CD4-positive, alpha-beta T cell treated with Interleukin-12 subunit alpha and Interleukin-12 subunit beta, for 1 hour (primary cell): ENCODE results near the gene MED27.
"Not testable (repeated sequence)": the region's sequence is repeated elsewhere in the genome, so short reads cannot be mapped to it uniquely, and the experiment has no call there.

ENCODE experiments used
- DNase-seq: peaks from one replicate; pipeline ENCODE4 v3.0.0-alpha.2; 2020

MED27 gene

DNA sequence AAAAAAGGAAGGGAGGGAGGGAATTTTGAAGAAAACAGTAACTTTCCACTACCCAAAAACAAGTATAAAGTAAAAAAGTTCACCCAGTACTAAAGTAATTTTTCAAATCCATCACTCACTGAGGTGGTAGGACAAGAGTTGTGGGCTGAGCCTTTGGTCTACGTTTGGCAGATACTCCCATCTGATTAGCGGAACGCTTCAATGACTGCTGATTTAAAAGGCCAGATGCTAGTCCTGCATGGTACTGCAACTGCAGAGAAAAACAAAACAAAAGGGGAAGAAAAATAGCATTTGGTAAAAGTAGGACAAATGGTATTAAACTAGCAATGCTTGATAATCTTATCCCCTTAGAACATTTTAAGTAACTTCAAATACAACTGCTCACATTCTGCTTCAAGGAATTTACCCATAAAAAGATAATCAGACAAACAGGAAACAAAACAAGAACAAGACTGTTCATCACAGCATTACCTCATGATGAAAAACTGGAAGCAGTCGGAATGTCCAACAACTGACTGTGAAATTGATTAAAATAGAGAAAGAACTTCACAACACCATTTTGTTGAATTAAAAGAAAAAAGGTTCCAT, 65.4 kb downstream of the MED27 start:
- no peak for DNase-seq

DNA sequence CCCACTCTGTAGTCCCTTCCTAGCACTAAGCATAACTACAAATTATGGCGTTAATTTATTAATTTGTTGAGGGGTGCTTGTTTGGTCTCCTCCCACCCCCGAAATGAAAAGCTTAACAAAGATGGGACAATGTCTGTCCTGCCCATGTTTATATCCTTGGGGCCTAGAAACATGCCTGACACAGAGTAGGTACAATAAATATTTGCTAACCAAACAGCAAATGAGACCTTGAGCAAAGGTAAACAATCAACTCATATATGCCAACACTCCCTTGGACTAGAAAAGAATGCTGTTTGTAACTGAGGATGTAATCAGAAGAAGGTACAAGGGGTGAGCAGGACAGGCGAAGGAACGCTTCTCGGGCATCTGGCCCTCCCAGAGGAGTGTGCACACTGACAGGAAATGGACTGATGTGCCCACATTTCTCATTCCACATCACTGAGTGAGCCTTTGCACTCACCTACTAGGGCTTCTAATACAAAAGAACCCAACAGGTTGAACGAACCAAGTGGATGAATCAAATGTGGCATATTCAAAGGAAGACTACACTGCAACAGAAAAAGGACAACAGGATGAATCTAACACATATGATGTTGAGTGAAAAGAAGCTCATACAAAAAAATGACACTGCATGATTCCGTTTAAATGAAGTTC, 66.8 kb downstream of the MED27 start:
- no peak for DNase-seq

DNA sequence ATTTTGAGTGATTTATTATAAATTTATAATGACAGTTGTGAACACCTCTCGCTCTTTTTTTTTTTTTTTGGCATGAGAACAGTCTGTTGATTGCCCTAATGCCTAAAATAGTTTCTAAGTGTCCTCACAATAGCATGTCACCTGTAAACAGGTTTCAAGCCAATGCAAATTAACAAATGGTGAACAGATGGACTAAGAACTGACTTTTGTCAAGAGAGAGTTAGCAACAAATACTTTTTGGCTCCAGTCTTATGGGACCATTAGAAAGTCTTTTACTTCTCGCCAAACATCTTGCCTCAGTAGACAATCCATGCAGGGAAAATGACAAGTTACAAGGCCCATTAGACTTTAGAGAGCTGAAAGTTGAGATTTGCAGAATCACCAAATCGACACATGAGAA, 67.8 kb downstream of the MED27 start:
- DNase-seq: no peak

DNA sequence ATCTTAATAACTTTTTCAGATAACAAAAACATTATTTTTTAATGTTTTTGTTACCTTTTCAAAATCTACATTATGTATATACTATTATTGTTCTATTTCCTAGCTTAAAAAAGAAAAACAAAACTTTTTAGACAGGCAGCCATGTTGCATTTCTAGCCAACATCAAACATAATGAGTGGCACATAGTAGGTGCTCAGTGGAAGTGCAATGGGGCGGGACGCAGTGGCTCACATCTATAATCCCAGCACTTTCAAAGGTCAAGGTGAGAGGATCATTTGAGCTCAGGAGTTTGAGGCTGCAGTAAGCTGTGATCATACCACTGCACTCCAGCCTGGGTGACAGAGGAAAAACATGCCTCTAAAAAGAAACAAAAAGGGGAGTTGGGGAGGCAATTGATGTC, 68.4 kb downstream of the MED27 start:
- no peak for DNase-seq

DNA sequence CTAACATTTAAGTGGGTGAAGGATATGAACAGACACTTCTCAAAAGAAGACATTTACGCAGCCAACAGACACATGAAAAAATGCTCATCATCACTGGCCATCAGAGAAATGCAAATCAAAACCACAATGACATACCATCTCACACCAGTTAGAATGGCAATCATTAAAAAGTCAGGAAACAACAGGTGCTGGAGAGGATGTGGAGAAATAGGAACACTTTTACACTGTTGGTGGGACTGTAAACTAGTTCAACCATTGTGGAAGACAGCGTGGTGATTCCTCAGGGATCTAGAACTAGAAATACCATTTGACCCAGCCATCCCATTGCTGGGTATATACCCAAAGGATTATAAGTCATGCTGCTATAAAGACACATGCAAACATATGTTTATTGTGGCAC, 69.5 kb downstream of the MED27 start:
- not testable (repeated sequence) for DNase-seq

DNA sequence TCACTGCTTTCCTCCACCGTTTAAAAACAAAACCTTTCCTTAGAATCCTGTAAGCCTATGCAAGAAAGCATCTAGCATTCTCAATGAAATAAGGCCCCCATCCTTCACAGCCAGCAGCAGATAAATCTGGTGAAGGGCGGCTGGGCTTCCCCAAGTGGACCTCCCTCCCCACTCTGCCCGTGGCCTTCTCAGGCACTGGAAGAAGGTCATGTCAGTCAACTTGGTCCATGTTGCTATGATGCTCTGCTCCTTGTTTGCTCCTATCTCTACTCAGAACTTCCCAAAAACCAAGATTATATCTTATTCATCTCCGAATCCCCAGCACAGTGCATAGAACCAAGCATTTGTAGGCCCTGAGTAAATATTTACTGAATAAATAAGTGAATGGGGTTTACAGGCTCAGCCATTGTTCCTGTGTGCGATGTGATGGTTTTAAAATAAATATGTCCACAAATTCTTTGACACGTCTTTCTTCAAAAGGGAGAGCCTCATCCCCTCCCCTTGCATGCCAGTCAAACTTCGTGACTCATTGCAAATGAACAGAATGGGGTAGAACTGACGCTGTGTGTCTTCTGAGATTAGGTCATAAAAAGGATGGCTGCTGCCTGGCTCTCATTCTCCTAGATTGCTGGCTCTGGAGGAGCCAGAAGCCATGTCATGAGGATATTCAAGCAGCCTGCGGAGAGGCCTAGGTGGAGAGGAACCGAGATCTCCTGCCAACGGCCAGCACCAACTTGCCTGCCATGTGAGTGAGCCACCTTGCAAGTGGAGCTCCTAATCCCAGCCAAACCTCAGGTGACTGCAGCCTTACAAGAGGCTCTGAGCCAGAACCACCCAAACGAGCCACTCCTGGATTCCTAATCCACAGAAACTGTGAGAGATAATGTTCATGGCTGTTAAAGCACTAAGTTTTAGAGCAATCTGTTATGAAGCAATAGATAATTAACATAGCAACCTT, 70.5 kb downstream of the MED27 start:
- no peak for DNase-seq

DNA sequence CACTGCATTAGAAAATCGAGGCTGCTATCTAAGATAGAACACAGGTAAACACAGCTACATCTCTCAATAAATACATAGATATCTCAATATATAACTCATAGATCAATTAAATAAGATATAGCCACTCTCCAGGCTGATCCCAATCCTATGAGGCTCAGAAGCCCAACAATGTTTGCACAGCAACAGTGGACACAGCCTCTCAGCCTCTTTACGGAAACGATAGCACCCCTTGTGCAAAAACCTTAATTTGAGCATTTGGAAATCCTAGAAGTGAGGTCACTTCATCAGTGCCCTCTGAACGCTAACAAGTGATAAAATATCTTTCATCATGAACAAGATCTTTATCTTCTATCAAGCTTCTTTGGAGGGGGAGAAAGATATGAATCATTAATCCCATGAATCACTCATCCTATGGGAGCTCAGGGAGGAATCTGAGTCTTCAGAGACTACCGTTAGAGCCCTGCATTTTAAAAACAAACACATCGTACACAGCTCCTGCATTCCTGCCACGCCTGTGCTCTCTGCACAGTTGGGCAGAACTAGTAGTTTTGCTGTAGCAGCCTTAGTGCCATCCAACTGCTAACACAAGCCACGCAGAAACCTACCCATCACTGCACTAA, 71.4 kb downstream of the MED27 start:
- no peak for DNase-seq

DNA sequence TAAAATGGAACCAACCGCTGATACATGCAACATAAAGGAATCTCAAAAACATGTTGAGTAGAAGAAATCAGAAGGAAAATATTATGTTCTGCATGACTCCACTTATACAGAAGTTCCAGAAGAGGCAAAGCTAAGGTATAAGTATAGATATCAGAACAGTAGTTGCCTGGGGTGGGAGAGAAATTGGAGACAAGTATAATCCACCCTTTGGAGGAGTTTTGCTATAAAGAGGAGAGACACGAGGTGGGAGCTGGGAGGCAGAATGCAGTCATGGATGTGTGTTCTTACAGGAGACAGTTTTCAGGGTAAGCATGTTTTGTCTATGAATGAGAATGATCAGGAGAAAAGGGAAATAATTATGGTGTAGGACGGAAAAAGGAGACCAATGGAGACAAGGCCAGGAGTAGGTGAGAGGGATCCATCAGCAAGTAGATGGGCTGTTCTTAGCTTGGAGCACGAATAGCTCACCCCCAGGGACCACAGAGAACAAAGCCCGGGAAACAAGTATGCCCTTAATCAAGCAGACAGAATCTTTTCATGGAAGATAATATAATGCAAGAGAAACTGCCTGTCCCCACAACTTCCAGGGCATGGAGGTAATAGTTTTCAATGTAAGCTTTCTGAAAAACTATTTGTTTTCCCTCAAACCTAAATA, 72.2 kb downstream of the MED27 start:
- DNase-seq: no peak

DNA sequence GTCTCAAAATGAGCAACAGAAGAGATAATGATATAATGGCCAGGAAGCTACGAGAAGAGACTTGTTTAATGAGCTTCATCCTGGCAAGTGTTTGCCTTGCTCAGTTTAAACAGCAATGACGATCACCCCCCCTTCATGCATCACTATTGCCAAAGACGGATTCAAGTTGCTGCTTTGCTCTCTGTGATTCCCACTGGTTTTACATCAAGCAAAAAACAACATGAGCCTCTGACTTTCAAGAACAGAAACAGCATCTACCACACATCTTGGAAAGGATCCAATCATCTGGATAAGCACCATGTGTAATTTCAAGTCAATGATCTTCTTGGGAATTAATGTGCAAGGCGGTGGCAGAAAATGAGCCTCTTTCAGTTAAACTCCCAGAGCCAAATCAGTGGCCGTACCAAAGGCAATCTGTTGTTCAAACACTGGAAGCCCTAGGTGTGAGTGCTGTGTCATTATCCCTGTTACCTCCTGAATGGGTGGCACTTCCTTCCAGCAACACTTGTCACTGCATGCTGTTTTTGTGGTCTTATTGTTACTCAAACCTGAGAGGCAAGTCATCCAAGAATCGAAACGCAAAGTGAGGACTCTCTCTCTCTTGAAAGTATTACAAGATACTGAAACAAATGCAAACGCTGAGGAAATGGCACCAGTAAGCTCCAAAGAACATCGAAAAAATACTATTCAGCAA, 72.8 kb downstream of the MED27 start:
- peak; percentile 3 for DNase-seq

DNA sequence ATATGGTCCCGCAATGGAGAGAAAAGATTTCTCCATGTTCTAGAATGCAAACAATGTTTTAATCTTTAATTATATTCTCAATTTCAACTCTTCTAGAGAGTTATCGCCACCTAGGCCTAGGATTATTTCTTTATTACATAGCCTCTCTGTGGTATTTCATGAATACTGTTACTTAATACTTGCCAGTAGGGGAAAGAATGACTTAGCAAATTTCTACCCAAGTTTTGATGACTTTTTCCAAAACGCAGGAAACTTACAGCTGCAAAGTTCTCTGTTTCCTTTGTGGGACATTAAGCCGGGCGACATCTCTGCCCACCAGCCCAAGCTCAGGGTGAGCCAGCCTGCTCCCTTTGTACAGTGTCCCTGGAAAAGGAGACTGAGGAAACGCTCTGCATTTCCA, 73.8 kb downstream of the MED27 start:
- no peak for DNase-seq

DNA sequence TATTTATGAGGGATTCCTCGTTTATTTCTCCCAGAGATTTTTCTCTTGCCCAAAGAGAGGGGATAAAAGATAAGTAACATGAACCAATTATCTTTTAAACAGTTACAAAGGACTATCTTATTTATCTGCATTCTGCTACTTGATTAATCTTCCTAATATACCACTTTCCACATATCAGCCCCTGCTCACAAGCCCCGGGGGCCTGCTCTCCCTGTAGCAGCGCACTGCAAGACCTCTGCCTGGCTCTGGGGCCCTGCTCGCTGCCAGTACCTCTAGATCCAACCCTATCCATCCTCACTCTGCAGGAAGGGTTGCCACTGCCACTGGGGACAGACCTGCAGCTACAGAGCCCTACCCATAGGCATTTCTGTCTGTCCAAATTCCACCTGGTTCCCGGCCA, 75.3 kb downstream of the MED27 start:
- DNase-seq: no peak

DNA sequence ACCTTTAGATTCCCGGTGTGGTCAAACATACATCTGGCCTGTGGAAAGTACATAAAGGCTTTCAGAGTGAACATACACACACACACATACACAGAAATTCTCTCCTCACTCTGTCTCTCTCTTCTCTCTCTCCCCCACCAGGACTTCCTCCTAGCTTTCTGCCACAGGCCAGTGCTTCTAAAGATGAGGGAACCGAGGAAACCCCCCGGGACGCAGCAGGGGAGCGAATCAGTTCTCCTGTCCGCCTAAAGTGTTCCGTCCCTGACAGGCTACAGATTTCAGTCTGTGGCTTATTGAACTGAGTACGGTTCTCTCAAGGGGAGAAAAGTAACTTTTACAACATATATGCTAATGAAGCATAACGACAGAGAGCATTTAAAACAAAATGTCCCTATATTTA, 75.8 kb downstream of the MED27 start:
- no peak for DNase-seq

DNA sequence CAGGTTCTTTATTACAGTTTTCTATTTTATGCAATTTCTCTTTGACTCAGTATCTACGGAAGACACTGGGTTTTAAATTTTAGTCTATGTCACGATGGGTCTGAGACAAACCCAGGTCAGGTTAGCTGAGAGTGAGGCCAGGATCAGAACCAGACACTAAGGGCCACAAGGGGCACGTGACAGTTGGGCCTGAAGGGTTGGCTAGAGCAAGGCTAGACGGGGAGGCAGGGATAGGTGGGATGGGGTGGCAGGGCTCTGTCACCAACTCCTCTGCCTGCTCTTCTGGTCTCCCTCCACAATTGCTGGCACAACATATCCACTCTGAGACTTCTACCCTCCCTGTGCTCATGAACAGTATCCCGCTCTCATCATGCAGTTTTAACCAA, 76.4 kb downstream of the MED27 start:
- no peak for DNase-seq

DNA sequence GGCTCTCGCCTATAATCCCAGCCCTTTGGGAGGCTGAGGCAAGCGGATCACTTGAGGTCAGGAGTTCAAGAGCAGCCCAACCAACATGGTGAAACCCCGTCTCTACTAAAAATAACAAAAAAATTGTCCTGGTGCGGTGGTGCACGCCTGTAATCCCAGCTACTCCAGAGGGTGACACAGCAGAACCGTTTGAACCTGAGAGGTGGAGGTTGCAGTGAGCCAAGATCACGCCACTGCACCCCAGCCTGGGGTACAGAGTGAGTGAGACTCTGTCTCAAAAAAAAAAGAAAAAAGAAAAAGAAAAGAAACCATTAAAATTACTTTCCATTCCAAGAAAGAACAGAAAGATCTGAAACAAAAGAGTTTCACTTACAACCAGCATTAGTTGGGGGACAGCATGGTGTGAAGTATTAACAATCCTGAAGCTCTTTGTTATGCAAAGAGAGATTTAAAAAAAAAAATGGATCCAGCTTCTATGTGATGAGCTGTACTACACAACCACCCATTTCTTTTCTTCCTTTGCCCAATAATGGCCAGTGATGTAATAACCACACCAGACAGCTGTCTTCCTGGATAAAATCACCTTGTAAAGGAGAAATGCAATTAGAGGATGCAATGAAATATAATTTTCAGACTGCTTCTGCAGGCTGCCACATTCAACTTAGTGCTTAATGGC, 76.9 kb downstream of the MED27 start:
- no peak for DNase-seq

DNA sequence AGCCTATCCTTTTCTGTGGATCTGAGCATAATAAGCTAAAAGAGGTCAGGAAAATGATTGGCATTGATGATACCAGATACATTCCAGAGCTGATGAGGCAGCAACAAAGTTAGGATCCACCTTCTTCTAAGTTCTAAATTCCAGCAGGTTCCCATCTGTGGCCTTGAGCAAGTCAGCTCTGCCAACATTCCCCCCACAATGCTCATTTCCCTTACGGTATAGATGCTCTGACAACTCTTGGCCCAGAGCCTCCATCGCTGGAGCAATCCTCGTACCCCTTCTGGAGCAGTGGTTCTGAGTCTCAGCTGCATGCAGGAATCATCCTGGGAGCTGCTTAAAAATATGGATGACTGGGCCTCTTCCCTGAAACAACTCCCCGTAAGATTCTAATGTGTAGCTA, 78.1 kb downstream of the MED27 start:
- DNase-seq: no peak

DNA sequence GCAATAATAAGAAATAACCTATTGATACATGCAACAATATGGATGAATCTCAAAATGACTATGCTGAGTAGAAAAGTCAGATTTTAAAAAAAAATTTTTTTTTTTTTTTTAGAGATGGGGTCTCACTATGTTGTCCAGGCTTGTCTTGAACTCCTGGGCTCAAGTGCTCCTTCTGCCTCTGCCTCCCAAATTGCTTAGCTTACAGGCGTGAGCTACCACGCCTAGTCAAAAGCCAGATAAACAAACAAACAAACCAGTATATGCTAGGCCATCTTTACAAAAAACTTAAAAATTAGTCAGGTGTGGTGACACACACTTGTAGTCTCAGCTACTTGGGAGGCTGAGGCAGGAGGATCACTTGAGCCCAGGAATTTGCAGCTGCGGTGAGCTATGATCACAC, 79.0 kb downstream of the MED27 start:
- DNase-seq: no peak

DNA sequence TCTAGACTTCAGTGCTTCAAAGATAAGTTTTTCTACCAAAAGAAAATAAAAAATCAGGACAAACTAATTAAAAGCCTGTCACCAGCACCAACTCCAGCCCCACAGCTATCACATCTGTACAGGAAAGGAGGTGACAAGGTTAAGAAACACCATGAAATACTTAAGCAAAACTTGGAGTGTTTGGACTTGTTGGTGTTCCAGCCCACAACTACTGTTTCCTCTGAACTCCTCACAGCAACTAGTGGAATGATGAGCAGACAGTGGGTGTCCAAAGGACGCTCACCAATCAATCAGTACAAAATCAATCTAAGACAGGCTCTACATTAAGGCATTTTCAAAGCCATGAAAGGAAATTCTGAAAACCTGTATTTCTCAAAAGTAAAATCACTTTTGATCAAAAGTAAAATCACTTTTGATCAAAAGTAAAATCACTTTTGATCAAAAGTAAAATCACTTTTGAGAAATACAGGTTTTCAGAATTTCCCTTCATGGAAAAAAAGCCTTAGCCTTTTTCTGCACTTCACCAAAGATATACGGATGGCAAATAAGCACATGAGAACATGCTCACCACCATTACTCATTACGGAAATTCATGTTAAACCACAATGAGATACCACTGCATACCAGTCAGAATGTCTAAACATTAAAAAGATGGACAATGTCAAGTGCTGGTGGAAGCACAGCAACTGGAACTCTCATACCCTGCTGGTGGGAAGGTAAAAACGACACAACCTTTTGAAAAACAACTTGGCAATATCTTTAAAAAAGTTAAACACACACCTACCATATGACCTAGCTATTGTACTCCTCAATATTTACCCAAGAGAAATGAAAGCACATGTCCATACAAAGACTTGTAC, 79.7 kb downstream of the MED27 start:
- no peak for DNase-seq

DNA sequence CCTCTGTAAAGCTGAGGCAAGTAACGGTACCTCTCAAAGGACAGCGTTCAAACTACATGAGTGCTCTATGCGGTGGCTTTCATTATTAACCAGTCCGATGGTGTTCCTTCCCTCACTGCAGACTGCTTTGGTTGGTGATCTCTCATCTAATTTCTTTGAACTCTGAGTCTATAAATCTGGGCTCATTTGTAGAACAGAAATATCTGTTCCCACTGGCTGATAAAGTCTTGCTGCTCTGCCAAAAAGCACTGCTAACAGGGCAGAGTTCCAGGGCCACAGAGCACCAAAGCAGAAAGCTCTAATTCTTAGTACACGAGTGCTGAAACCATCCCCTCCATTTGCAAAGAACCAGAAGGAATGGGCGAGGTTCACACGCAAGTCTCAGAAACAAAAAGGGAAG, 81.9 kb downstream of the MED27 start:
- no peak for DNase-seq

DNA sequence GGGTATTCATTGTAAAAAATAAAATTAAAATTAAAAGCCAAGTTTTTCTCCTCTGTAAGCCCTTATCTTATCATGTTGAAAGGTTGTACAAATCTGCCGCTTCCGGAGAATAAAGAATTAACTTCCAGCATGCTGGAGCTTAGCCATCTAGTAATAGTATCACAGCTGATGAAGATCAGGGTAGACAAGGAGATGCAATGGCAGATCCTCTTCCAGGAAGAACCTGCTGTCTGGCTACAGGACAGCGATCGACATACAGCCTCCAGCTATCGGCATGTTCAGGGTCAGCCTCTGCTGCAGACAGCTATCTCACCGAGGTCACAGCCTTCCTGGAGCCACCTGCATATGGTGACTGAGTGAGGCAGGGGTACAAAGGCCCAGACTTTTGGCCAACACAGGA, 82.6 kb downstream of the MED27 start:
- DNase-seq: no peak

DNA sequence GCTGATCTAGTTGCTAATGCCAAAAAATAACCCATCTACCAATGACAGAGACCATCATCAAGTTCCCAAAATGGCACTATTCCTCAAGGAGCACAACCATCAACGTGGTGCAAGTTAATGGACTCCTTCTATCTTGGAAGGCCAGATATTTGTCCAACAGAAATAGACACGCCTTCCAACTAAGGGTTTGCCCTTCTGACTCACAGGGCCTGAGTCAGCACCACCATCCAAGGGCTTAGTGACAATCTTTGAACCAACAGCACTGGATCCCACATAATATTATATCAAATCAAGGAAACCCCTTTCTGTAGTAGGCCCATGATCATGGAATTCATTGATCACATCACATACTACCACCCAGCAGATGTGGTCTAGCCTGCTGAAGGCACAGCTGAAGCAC, 84.3 kb downstream of the MED27 start:
- no peak for DNase-seq
